NT2/D1 (cell line): Measurements from ENCODE around the gene GORASP1.

ENCODE experiments used
- YY1 ChIP-seq: IDR thresholded peaks from 2 replicates; pipeline ENCODE4 v1.6.1; 2011; ENCODE audit not compliant: insufficient read length, insufficient read depth
- ZNF274 ChIP-seq: IDR thresholded peaks from 2 replicates; pipeline ENCODE4 v1.6.1; 2011; ENCODE audit warnings: mild to moderate bottlenecking, low read depth, low read length

DNA sequence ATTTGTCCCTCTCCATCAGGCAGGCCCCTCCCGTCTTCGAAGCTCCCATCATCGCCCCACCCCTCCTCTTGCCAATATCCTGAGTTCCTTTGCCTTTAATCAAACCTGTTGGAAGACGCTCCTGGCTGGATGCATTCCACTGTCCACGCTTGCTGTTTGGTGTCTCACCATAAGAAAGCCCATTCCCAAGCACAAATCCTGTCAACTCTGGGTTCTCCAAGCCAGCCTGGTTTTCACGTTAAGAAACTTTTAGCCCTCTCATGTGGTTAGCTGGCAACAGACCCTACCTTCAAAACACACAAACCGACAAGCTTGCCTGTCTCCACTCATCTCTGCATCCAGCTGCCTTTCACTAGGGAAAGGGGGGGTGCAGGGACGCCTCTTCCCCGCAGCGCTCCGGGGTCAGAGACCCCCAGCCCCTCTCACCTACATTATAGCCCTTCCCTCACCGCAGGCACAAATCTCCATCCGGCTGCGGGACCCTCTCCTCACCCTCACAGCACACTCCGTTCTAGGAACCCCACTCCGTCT lies 1.1 kb downstream of the GORASP1 start:
- TF ChIP-seq YY1 = no peak
- no peak for TF ChIP-seq ZNF274
